ENCODE data around the gene VDR.

VDR gene

DNA sequence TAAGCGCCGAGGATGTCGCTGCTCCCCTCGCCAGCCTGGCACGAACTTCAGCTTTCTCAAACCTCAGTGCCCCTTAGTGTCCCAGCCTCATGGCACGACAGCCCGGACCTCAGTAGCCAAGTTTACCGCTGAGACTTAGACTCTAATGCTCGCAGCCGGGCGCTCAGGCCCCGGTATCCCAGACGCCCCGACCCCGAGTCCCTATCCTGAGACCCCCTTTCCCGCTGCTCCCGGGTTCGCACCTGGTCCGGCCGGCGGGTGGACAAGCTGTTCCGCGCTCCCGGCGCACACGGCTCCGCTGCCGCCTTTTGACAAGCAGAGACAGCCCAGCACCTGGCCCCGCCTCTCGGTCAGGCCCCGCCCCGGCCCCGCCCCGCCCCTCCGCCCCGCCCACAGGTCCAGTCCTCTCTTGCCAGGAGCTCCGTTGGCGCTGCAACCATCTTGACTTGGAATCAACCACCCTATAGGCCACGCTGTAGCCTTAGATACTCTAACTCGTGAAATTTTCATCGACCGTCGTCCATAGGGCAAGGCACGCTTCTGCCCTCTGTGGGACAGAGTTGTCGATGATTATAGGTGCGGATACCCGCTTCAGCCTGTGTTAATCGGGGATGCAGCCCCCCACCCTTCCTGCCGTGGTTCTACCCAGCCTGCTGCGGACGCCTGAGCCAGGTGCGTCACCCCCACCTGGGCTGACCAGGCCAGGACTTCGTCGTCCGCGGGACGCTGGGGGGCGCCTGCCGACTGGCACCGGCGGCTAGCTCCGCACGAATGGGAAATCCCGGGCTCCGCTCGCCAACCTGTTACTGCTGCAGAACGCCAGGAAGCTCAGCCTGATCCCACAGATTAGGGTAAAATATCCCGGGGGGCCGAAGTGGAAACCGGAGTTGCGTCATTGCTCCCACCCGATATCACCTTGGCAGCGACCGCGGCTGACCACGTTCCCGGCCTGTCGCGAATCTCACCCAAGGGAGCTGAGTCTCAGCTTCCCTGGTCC, at the start of gene VDR:
TSS of gene VDR (minus strand) at position 282 of the 997 bp plus-strand sequence. CDS start 25,881 bp downstream, outside the sequence.
- DNase-seq, result peak; percentile 70

DNA sequence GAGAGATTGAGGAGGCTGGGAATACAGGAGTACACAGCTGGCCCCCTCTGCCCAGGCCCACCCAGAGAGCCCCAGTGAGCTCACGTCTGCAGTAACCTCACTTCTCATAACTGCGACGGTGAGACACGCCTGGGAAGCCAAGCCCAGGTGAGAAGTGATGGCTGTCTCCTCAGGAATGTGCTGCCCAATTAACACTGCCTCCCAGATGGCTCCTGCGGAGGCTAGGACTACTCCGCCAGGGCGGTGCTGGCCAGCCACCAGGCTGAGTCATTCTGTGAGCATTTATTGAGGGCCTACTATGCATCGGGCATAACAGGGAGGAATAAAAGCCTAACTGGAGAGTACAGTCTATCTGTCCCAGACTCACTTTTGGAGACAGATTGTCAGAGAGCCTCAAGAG, 49.3 kb upstream of the VDR start:
- DNase-seq, result no peak

DNA sequence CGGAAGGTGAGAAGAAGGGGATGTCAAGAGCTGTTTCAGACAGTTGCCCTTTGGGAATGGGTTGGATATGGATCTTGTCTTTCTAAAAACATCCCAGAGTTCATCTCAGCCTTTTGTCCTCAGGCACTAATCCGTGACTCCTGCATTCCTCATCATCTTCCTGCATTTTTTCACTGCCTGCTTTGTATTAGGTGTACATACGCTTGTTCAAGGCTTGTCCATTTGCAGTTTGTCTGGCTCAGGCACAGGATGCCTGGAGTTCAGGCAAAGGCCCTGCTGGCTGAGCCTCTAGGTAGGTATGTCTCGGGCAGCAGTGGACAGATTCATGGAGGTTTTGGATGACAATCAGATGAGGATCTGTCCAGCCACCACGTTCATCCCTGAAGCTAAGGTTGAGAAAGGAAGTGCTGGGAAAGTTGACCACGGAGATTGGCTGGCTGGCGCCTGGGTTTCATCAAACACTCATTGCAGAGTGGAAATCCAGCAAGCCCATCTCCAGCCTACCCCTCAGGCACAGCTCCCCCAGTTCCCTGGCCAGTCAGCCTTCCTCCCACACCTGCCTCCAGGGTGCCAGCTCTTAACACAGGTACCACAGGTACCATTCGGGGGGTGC, 46.2 kb upstream of the VDR start:
- no peak for DNase-seq

DNA sequence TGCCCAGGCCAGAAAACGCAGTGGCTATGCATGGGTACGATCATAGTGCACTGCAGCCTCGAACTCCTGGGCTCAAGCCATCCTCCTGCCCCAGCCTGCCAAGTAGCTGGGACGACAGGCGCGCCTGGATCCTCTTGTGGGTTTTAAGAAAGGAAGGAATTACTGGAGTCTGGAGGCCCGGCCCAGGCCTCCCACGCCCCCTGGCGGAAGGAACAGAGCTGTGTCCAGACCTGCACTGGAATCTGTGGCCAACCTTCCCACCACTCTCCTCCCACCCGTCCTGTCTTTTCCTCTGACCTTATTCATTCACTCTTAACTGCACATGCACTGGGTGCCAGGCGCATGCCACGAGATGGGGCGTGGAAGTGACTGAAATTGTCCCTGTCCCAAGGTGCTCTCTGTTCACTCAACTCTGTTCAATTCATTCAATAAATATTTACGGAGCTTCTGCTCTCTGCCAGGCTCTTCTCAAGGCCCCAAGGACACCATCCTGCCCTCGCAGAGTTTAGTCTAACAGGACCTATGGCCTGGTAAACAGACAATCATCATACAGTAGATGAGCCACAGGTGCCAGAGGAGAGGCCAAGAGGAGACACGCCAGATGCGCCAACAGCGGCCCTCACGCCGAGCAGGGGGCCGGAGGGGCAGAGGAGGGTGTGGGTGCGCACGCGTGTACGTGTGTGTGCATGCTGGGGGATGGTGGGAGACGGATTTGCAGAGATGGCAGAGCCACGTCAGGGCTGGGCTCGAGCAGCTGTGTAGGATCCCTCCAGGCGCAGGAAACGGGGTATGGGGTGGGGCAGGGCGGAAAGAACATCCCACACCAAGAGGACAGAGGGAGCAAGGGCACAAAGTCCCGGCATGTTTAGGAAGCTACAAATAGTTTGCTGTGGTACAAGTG, 44.9 kb upstream of the VDR start:
- DNase-seq, result peak; percentile 43

DNA sequence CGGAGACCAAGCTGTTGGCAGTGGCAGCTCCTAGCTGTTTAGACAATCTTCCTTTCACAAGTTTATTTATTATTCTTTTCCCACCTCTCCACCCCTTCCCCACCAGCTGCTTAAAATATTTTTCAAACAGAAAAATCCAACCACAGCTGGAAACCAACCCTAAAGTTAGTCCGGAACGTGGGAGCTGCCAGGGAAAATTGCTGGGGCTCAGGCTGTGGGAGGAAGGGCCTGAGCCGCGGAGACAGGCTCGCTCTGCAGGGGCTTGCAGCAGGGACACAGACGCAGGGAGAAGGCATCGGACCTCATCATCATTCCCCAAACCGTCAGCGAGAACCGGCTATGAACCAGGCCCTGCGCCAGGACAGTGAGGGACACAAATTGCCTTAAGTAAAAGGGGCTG, 42.5 kb upstream of the VDR start:
- no peak for DNase-seq

DNA sequence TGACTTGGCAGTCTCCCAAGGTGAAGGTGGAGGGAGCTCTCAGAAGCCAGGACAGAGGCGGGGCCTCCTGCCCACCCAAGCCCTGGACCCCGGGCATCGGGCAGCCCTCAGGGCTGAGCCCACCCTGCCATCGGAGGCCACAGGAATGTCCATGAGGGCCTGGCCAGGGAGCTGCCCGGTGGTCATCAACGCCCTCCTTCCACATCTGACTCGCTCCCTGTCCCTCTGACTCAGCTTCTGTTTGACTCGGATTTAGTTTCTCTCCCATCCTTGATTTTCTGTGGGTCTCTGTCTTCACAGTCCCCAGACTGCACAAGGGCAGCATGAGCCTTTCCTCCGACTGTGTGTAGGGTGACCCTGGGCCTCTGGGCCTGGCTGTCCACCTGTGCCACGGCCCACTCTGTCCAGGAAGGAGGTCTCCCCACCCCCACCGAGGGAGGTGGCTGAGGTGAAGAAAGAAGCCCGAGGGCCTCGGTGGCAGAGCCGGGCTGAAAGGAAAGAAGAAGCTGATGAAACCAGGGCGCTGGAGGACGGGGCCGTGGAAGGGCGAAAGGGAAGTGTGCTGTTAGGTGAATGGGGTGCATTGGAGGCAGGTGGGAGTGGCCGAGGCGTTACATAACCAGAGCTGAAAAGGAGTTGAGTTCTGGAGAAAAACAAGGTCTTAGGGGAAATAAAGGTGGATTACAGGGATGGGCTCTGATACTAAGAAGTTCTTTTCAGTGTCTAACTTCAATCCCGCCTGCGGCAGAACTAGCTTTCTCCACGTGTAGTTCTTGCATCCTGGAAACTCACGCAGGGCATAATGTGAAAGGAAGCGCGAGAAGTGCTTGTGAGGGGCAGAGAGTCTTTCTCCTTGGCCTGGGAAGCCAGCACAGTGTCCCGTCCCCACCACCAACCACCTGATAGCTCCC, 41.9 kb upstream of the VDR start:
- DNase-seq, result no peak

DNA sequence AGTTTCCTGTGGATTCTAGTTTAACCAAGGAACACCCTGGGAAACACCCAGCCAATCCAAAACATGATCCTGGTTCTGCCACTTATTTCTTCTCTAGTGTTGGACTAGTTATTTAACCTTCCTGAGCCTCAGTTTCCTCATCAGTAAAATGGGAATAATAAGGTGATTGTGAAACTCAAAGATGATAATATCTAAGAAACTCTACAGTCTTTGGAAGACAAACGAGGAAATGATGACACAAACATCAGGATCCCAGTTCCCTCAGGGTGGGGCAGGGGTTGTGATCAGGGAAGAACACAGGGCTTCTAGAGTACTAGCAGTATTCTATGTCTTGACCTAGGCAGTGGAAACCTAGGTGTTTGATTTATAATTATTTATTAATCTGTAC, 40.5 kb upstream of the VDR start:
- no peak for DNase-seq

DNA sequence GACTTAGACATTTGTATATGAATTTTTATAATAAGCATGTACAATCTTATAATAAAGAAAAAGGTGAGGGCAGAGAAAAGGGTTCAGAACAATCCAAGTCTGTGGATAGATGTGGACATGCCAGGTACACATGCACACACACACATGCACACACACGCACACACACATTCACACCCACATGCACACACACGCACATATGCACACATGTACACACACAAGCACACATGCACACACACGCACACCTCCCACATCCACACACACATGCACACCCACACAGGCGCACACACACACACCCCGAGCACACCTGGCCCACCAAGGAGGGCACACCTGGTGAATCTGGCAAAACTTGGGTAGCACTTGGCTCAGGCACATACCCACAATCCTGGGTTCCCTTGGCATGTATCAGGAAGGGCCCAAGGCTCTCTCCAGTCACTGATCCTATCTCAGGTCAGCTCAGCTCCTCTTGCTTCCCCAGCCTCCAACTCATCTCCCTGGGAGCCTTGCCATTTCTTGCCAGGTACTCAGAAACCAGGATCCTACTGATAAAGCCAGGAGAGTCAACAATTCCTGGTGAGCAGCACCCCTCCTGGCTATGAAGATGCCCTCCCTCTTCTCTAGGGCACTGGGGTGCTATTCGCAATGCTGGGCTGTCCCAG, 40.0 kb upstream of the VDR start:
- DNase-seq, result no peak

DNA sequence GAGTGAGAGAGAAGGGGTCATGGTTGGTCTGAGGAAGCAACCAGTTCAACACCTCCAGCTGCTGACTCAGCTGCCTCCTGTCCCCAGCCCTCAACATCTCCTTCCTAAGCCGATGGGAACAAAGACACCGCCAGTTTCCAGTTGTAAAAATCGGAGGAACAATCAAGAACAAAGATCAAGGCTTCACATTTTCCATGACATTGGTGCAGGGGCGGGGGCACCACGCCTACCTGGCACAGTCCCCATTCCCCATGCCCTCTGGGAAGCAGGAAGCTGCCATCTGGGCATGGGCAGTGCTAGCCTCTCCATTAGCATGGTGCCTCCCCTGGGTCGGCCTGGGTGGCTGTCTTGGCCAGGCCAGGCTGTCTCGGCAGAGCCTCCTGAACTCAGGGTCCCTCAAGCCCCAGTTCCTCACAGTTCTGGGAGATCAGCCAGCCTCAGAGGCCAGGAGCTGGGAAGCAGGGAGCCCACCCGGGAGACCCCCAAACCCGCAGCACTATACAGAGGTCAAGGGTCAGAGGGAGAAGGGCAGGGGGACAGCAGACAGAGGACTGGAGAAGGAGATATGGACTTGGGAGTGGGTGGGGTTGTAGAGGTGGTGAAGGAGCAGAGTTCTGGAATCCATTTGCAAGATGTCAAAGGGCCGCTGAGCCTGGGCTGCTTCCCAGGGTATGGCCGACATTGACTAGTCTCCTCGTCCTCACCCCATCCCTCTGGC, 39.0 kb upstream of the VDR start:
- DNase-seq, result no peak

DNA sequence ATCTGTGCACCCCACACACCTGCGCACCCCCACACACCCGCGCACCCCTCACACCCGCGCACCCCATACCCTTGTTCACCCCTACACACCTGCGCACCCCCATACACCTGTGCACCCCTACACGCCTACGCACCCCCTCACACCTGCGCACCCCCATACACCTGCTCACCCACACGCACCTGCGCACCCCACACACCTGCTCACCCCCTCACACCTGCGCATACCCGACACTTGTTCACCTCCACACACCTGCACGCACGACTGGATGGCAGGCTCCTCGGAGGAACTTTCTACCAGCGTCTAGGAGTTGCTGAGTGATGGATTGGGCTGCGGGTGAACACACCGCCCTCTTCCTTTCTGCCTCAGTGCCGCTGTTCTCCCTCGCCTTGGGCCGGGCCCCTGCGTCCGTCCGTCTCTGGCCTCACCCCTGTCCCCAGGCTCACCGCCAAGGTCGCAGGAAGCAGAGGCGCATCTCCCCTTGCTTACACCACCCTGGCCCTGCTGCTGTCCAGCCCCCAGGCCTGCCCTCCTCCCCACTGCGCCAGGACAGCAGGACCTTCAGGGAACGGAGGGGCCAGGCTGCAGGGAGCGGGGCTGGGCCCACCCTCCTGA, 37.9 kb upstream of the VDR start:
- DNase-seq, result no peak

DNA sequence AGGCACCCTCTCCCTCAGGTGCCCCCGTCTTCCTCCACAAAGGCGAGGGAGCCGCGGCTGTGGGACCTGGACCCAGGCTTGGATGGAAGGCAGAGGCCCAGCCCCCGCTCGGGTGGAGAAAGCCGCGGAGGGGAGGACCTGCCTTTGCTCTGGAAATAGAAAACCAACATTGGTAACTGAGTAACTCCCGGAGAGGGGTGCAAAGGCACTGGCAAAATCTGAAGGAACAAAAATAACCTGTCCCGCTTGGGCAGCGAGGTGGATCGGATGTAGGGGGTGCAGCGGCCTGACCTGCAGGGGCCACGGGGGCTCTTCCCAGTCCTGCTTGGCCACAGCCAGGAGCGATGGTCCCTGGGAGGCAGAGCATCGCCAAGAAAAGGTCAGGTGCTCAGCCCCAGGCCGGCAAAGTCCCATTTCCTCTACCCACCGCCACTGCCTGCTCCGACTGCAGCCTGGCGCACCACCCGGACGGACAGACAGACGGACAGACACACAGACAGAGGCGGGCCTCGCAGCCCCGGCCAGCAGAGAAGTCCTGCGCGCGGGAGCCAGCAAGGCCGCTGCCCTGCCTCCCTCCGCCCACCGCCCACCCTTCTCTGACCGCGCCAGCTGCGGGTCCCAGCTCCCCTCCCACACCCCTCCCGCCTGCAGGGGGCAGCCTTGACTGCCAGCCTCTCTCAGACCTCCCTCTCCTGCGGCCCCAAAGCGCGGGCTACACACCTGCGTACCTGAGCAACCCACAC, 37.2 kb upstream of the VDR start:
- DNase-seq, result peak; percentile 32

DNA sequence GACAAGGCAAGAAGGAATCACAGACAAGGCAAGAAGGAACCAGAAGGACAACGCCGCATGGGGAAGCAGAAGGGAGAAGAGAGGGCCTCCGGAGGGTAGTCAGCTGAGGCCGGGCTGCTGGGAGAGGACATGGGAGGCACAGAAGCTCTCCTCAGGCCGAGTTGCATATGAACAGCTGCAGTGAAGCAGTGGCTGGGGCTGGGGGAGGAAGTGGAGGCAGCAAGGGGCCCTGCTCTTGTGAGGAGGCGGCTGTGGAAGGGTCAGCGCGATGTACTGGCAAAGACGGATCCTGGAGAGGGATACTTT, 36.6 kb upstream of the VDR start:
- DNase-seq, result no peak

DNA sequence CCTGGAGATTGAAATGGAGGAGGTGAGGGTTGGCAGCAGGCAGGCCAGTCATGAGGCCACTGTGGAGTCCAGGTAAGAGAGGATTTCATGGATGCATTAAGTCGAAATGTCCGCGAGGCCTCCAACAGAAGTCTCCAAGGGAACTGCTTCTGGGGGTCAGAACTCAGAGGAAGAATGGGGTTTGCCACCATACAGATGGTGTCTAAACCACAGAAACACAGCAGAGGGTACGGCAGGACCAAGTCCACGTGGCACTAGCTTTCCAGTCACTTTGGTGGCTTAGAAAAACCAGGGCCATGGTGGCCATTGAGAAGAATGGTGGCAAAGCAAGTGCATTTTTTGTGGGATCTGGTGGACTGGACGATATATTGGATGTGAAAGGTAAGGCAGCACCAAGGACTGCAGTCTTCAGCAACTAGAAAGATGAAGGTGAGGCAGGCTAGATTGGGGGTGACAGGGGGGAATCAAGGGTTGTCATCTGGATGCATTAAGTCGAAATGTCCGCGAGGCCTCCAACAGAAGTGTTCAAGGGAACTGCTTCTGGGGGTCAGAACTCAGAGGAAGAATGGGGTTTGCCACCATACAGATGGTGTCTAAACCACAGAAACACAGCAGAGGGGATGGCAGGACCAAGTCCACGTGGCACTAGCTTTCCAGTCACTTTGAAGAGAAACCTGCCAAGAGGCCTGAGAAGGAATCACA, 36.1 kb upstream of the VDR start:
- no peak for DNase-seq

DNA sequence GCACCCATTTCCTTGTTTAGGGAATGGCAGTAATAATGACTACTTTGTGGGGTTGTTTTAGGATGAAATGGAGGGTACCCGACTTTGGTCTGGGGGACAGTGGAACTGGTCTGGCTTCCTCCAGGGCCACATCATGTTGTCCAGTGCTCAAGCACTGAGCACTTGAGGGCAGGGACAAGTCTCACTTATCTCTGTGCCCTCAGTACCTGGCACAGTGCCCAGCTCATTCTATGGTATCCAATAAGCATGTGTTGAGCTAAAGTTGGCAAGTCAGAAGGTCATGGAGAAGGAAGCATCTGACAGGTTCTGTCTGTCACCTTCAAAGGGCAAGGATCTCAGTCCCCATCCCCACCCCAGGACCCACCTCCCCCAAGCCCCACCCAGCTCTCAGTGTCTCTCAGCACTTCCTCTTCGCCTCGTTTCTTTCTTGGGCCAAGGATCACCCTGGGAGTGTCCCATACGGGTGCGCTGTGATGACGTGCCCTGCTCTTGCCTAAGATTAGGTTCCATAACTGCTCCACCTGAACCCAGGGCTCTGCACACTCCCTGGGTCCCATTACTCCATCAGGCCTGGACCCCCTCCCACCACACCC, 34.3 kb upstream of the VDR start:
- DNase-seq, result no peak

DNA sequence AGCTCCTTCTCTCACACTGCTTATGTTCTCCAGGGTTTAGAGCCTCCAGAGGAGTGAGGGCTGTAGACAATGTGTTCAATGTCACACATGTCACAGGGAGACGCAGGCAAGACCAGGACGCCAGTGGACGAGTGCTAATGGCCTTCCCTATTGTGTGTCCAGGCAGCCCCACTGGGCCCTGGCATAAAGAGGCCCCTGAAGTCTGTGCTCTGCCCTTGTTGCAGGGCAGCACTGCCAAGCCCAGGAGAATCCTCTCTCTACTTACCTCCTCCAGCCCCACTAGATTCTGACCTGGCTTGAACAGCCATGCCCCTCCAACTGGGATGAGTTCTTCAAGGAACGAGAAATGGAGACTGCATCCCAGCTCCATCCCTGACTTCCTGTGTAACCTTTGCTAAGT, 33.8 kb upstream of the VDR start:
- no peak for DNase-seq

DNA sequence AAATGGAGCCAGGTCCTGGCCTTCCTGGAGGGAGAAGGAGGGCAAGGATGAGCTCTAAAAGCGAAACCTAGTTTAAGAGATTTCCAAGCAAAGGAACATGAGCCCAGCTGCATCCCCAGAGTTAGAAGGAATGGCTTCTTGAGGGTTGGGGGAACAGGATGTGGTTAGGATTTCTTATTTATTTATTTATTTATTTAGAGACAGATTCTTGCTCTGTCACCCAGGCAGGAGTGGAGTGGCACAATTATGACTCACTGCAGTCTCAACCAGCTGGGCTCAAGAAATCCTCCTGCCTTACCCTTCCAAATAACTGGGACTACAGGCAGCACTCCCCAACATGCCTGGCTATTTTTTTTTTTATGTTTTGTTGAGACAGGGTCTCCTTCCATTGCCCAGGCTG, 33.3 kb upstream of the VDR start:
- DNase-seq, result no peak

DNA sequence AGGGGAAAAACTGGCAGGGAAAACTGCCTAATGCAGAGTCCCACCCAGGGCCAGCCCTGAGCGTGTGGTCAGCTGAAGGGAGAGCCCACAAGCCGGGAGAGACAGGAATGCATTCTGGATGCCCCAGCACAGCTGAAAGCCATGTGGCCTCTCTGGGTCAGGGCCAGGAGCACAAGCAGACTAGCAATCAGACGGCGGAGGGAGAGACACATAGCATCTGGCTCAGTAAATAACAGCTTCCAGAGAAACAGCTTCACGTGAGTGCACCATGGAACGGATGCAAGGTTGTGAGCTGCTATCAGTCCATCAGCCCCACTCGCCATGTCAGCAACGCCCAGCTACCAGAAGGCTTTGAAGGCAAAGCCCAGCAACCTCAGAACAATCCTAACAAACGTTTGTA, 30.4 kb upstream of the VDR start:
- DNase-seq, result no peak

DNA sequence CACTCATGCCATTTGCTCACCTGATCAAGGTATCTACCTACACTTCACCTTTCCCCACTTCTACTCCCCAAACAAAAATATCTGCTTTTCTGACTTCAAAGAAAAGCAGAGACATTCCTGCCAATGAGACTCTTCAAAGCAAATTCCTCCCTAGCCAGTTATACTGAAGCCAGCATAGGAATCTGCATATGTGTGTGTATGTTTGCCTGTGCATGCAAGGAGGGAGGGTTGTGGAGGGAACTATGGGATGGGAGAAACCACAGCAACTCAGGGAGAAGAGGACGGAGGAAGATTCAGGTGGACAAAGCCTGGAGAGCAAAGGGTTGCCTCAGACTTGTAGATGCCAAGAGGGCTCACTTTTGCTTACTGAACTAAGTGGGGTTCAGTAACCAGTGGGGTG, 26.4 kb upstream of the VDR start:
- DNase-seq, result no peak

DNA sequence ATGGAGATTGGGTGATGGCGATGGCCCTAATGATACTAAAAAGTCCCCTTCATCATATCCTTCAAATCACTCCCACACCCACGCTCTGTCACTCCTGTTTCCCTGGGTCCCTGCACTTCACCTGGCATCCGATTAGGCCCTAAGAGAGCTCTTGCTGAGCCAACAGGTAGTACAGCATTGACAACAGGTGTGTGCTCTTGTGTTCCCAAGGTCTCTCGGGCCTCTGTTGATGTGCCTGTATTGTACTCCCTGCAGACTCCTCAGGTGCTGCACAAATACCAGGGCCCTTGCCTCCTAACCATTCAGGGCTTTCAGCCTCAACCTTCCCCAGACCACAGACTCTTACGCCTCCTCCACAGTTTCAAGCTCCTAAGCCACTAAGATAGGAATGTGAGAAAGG, 25.8 kb upstream of the VDR start:
- DNase-seq, result no peak
